OCI-LY1 (cell line): Measurements from ENCODE around the gene TRIO.

ENCODE experiments used
- CTCF ChIP-seq: fragments of 200-600 bp; sonication (generic), shearing (Covaris generic); IDR thresholded peaks from 2 replicates; pipeline ENCODE4 v1.5.1; 2017; ENCODE audit warnings: mild to moderate bottlenecking, antibody characterized with exemption, low read length, moderate library complexity, mixed read lengths
- EZH2 ChIP-seq: fragments of 200-600 bp; sonication (generic), shearing (Covaris generic); IDR thresholded peaks from 2 replicates; pipeline ENCODE4 v1.8.0; 2017; ENCODE audit warnings: borderline replicate concordance, mixed run types, mild to moderate bottlenecking, antibody characterized with exemption, low read length, moderate library complexity, mixed read lengths

GRCh38 chr5:14189680-14190079 lies 46.5 kb downstream of the TRIO start:
- TF ChIP-seq CTCF: no peak
- TF ChIP-seq EZH2: no peak
